Parathyroid adenoma (tissue), 2 donors: ENCODE results near the gene CCKAR.

Source experiments
- H2AFZ ChIP-seq: fragments of 300-600 bp; sonication (generic); one replicate; pipeline ENCODE4 v1.7.0; 2017; ENCODE audit warnings: antibody characterized with exemption, mild to moderate bottlenecking
- H3K27ac ChIP-seq: fragments of 300-600 bp; sonication (generic); one replicate; pipeline ENCODE4 v1.7.0; 2017
- H3K27me3 ChIP-seq: fragments of 300-600 bp; sonication (generic); one replicate; pipeline ENCODE4 v1.7.0; 2017; ENCODE audit warnings: low read length; ENCODE audit not compliant: control insufficient read depth, insufficient read depth
- H3K36me3 ChIP-seq: fragments of 300-600 bp; sonication (generic); one replicate; pipeline ENCODE4 v1.7.0; 2017; ENCODE audit warnings: low read length; ENCODE audit not compliant: control insufficient read depth, insufficient read depth
- H3K4me1 ChIP-seq: fragments of 300-600 bp; sonication (generic); one replicate; pipeline ENCODE4 v1.7.0; 2017; ENCODE audit warnings: control low read depth
- H3K4me2 ChIP-seq: fragments of 300-600 bp; sonication (generic); one replicate; pipeline ENCODE4 v1.7.0; 2017; ENCODE audit warnings: low read length
- H3K4me3 ChIP-seq: fragments of 300-600 bp; sonication (generic); one replicate; pipeline ENCODE4 v1.7.0; 2017; ENCODE audit warnings: low read depth, low read length
- H3K79me2 ChIP-seq: fragments of 300-600 bp; sonication (generic); one replicate; pipeline ENCODE4 v1.7.0; 2017; ENCODE audit warnings: control low read depth
- H3K9ac ChIP-seq: fragments of 300-600 bp; sonication (generic); one replicate; pipeline ENCODE4 v1.7.0; 2017; ENCODE audit warnings: mild to moderate bottlenecking
- H3K9me3 ChIP-seq: fragments of 300-600 bp; sonication (generic); one replicate; pipeline ENCODE4 v1.7.0; 2017; ENCODE audit warnings: low read length; ENCODE audit not compliant: control insufficient read depth
- TF ChIP-seq, protein P1 (sequence below): fragments of 300-600 bp; sonication (generic); IDR thresholded peaks from one replicate; pipeline ENCODE4 v1.7.0; 2017; ENCODE audit warnings: antibody characterized with exemption, mild to moderate bottlenecking
- donor health status: primary hyperparathyroidism.

CCKAR gene

DNA sequence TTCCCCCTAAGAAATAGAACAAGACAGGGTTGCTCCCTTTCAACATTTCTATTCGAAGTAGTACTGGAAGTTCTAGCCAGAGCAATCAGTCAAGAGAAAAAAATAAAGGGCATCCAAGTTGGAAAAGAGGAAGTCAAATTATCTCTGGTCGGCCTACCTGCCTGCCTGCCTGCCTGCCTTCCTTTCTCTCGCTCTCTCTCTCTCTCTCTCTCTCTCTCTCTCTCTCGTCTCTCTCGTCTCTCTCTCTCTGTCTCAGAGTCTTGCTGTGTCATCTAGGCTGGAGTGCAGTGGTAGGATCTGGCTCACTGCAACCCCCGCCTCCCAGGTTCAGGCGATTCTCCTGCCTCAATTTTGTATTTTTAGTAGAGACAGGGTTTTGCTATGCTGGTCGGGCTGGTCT, 42.9 kb downstream of the CCKAR start:
- TF ChIP-seq, protein P1, sequence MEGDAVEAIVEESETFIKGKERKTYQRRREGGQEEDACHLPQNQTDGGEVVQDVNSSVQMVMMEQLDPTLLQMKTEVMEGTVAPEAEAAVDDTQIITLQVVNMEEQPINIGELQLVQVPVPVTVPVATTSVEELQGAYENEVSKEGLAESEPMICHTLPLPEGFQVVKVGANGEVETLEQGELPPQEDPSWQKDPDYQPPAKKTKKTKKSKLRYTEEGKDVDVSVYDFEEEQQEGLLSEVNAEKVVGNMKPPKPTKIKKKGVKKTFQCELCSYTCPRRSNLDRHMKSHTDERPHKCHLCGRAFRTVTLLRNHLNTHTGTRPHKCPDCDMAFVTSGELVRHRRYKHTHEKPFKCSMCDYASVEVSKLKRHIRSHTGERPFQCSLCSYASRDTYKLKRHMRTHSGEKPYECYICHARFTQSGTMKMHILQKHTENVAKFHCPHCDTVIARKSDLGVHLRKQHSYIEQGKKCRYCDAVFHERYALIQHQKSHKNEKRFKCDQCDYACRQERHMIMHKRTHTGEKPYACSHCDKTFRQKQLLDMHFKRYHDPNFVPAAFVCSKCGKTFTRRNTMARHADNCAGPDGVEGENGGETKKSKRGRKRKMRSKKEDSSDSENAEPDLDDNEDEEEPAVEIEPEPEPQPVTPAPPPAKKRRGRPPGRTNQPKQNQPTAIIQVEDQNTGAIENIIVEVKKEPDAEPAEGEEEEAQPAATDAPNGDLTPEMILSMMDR: no peak
- Histone ChIP-seq H3K27ac (no peak overlapping the region), H3K4me2 (no peak overlapping the region), H3K4me3 (no peak overlapping the region), H3K4me1 (no peaks in the 10 kb centered on the region), H3K27me3 (no peaks in the 10 kb centered on the region), H2AFZ (no peak overlapping the region), H3K36me3 (no peaks in the 10 kb centered on the region), H3K9ac (no peak overlapping the region), H3K79me2 (no peaks in the 10 kb centered on the region), H3K9me3 (no peaks in the 10 kb centered on the region)

DNA sequence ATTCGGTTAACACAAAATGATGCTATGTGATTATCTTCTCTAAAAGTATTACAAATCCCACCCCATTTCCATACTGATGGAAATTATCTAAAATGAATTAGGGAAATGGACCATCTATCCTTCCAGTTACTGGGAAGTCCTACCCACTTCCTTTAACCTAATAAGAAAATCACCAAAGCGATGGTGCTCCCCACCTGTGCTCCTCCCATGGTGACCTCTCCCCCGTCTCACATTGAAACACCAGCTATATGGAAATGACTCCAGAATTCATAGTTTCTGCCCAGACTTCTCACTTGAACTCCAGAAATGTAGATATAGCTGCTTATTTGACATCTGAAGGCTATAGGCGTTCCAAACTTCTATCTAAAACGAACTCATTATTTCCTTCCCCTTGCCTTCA, 48.5 kb downstream of the CCKAR start:
- Histone ChIP-seq H3K79me2 (no peaks in the 10 kb centered on the region), H3K4me3 (no peak overlapping the region), H3K27me3 (no peaks in the 10 kb centered on the region), H3K4me1 (no peaks in the 10 kb centered on the region), H3K9ac (no peak overlapping the region), H3K27ac (no peak overlapping the region), H3K36me3 (no peaks in the 10 kb centered on the region), H3K4me2 (no peak overlapping the region), H2AFZ (no peak overlapping the region), H3K9me3 (no peaks in the 10 kb centered on the region)
- TF ChIP-seq, protein P1: no peak

DNA sequence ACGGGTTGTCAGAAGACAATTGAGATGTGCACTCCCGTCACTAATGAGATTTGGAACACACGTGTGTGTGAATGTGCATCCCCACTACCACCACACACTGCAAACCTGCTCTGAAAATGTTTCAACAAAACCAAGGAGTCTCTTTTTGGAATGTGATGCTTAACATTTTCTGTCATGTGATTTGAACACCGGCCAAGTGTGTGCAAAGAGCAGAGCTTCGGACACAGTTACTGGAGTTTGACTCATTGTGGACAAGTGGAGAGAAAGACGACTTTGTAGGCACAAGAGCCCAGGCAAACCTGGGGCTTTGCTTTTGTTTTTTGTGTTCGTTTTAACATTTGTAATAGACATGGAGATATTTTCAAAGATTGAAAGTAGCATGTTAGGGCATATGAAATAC, 49.2 kb downstream of the CCKAR start:
- Histone ChIP-seq H3K27ac (no peak overlapping the region), H3K27me3 (no peaks in the 10 kb centered on the region), H3K4me2 (no peak overlapping the region), H3K9me3 (no peaks in the 10 kb centered on the region), H2AFZ (no peak overlapping the region), H3K4me1 (no peaks in the 10 kb centered on the region), H3K79me2 (no peaks in the 10 kb centered on the region), H3K4me3 (no peak overlapping the region), H3K36me3 (no peaks in the 10 kb centered on the region), H3K9ac (no peak overlapping the region)
- TF ChIP-seq, protein P1: no peak

DNA sequence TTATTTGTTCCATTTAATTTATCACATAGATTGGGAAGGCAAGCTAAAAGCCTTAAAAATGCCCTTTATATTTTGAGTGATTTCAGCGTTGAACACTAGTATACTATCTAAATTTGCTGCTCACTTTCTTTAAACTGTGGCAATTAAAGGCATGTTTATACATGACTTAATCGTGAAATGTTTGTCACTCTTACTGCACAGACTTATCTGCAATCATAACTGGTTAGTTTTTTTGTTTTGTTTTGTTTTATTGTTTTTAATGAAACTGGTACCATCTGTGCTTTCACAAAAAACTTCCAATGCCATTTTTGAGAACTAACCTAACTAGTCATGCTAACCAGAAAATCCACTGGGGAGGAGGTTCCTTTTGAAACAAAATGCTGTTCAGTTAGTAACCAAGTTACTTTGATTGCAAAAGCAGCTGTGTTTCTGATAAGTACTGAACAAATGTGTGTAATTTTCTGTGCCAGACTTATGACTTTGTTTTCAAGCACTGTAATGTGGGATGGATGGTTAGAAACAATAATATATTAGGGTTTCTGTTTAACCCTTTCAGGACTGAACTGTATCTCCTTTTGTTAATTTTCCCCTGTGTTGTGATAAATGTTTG, 56.1 kb downstream of the CCKAR start:
- Histone ChIP-seq H3K36me3 (no peaks in the 10 kb centered on the region), H3K79me2 (no peaks in the 10 kb centered on the region), H3K4me1 (no peaks in the 10 kb centered on the region), H3K4me2 (no peak overlapping the region), H3K9ac (no peak overlapping the region), H2AFZ (no peak overlapping the region), H3K27me3 (no peaks in the 10 kb centered on the region), H3K27ac (no peak overlapping the region), H3K4me3 (no peak overlapping the region), H3K9me3 (no peaks in the 10 kb centered on the region)
- TF ChIP-seq, protein P1: no peak

DNA sequence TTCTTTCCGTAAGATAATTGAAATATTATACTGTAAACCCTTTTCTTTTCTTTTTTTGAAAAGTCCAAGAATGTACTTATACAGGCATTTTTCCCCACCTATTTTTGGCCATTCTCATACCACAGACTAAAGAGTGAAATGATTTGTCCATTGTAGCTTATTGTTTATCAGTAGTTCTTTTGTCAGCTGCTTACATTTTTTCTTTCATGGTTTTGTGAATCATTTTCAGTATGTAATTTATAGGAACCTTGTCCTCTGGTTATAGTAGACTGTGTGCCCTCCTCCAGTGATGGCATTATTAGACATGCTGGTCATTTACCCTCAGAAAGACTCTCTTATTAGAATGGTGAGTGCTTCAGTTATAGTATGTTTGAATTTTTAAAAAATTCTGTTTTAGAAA, 56.7 kb downstream of the CCKAR start:
- TF ChIP-seq, protein P1: no peak
- Histone ChIP-seq H3K79me2 (no peaks in the 10 kb centered on the region), H2AFZ (no peak overlapping the region), H3K4me2 (no peak overlapping the region), H3K9me3 (no peaks in the 10 kb centered on the region), H3K27me3 (no peaks in the 10 kb centered on the region), H3K27ac (no peak overlapping the region), H3K4me3 (no peak overlapping the region), H3K9ac (no peak overlapping the region), H3K4me1 (no peaks in the 10 kb centered on the region), H3K36me3 (no peaks in the 10 kb centered on the region)
